ENCODE measurements around the gene TPO. TPM values are rescaled to one million over a fixed set of nuclear protein-coding genes. Genes with fewer than 3 reads are reported as not detected.

The TPO gene
- total RNA-seq, 3 donors from 2014 or later: 5.1 to 21.0 (median 15.1) TPM

DNA sequence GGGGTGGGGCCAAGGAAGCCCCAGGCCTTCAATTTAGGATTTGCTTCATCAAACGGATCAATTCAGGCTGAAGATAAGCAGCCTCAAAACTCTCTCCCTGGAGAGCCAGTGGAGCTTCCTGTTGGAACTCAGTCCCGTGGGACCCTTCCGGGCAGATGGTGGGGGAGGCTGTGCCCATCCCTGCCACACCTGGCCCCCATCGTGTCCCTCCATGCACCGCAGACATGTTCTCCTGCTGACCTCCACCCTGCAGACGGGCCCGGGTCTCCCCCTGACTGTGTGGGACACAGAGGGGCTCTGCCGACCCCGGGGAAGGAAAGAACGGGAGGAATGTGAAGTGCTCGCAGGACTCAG, 144.2 kb downstream of the TPO start:
- intact Hi-C loops (cut with DNase I; ENCODE audit: low total_unique reads): no loop called here
- no peaks in the 10 kb centered on the region for H3K36me3 ChIP-seq
- H3K4me3 ChIP-seq: no peak overlapping the region
- no peaks in the 10 kb centered on the region for H3K27me3 ChIP-seq
- TF ChIP-seq, protein P1, sequence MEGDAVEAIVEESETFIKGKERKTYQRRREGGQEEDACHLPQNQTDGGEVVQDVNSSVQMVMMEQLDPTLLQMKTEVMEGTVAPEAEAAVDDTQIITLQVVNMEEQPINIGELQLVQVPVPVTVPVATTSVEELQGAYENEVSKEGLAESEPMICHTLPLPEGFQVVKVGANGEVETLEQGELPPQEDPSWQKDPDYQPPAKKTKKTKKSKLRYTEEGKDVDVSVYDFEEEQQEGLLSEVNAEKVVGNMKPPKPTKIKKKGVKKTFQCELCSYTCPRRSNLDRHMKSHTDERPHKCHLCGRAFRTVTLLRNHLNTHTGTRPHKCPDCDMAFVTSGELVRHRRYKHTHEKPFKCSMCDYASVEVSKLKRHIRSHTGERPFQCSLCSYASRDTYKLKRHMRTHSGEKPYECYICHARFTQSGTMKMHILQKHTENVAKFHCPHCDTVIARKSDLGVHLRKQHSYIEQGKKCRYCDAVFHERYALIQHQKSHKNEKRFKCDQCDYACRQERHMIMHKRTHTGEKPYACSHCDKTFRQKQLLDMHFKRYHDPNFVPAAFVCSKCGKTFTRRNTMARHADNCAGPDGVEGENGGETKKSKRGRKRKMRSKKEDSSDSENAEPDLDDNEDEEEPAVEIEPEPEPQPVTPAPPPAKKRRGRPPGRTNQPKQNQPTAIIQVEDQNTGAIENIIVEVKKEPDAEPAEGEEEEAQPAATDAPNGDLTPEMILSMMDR (IDR thresholded peaks at IDR 0.05): no peak
- TF ChIP-seq POLR2A (IDR thresholded peaks at IDR 0.05) (no peak), POLR2AphosphoS5 (IDR thresholded peaks at IDR 0.05) (no peak)
- H3K9me3 ChIP-seq: no peaks in the 10 kb centered on the region
- no peak overlapping the region for H3K27ac ChIP-seq
- H3K4me1 ChIP-seq: no peaks in the 10 kb centered on the region
- DNase-seq (ENCODE audit: low spot score in 2 of 2): no peak

DNA sequence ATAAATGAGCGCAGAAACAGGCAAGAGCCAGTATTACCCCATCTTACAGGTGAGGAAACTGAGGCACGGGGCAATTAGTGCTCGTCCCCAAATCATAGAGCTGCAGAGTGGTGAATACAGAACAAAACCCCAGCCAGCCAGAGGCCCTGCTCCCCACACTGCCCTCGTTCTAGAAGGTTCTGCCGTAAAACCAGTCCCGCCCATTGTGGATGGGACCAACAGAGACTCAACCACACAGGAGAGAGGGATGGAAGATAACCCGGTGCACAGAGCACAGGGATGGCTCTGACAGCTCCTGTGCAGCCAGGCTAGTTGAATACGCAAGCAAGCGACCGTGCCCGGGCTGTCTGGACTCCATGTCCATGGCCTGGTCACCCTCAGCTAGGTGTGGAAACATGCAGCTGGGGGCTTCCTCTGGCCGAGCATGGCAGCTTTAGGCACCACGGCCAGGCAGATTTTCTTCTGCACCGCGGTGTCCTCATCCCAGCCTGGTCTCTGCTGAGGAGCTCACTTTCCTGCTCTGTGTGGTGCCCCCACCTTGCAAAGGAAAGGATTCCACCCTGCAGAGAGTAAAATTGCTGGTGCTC, 146.4 kb downstream of the TPO start:
- intact Hi-C loops (cut with DNase I; ENCODE audit: low total_unique reads): loop anchor here (5.0 kb wide), 1 partner anchor 563 kb away; no protein-coding TSS in a partner anchor
- Histone ChIP-seq H3K9me3 (no peaks in the 10 kb centered on the region), H3K4me1 (no peaks in the 10 kb centered on the region), H3K4me3 (no peak overlapping the region), H3K36me3 (no peaks in the 10 kb centered on the region), H3K27me3 (no peaks in the 10 kb centered on the region), H3K27ac (no peak overlapping the region)
- TF ChIP-seq, protein P1 (IDR thresholded peaks at IDR 0.05): no peak
- TF ChIP-seq POLR2AphosphoS5 (IDR thresholded peaks at IDR 0.05) (no peak), POLR2A (IDR thresholded peaks at IDR 0.05) (no peak)
- DNase-seq (ENCODE audit: low spot score in 2 of 2): no peak

DNA sequence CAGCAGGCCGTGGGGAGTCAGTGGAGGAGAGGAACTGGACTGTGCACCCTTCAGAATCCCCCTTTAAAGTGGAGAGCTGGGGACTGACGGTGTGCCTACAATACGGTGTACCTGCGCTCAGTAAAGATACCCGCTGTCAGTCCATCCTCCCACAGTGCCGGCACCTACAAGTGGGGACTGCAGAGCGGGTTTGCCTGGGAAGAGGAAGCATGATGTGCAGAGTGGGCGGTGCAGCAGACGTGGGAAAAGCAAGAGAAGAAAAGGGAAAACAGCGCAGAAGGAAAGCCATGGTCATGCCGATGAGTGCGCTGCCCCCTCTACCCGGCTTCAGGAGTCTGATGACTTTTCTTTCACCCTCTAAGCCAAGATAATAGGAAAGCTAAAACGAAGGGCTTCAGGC, 148.0 kb downstream of the TPO start:
- DNase-seq (ENCODE audit: low spot score in 2 of 2): no peak
- H3K36me3 ChIP-seq: no peaks in the 10 kb centered on the region
- TF ChIP-seq POLR2AphosphoS5 (IDR thresholded peaks at IDR 0.05): no peak
- TF ChIP-seq, protein P1 (IDR thresholded peaks at IDR 0.05): no peak
- TF ChIP-seq POLR2A (IDR thresholded peaks at IDR 0.05): no peak
- H3K4me3 ChIP-seq: no peak overlapping the region
- H3K9me3 ChIP-seq: no peaks in the 10 kb centered on the region
- no peak overlapping the region for H3K27ac ChIP-seq
- H3K4me1 ChIP-seq: no peaks in the 10 kb centered on the region
- intact Hi-C loops (cut with DNase I; ENCODE audit: low total_unique reads): loop anchor here (5.0 kb wide), 1 partner anchor 561 kb away; no protein-coding TSS in a partner anchor
- no peaks in the 10 kb centered on the region for H3K27me3 ChIP-seq

DNA sequence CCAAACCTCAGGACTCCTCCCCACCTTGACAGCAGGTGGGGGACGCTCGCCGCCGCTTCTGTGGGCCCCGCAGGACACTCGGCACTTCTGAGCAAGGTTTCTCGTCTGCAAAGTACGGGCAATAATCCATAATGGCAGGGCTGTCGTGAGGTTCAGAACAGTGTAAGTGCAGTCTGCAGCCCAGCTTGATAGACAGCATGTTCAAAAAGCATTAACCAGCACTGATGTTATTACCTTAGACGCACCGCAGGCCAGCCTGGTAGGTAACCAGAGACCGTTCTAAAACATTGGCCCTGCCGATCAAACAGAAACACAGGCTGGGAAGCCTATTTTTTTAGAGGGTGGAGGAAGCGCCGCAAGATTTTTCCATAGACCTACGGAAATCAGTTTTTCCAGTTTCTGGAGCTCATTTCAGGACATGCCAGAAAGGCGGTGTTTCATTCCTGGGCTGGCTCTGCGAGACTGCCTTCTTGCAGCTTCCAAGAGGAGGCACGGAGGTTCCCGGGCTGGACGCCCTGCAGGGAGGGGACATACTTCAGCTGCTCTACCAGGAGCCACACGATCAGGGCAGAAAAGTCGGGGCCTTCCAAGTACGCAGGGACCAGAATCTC, 148.7 kb downstream of the TPO start:
- TF ChIP-seq, protein P1 (IDR thresholded peaks at IDR 0.05): no peak
- no peak for TF ChIP-seq POLR2AphosphoS5 (IDR thresholded peaks at IDR 0.05)
- no peak for TF ChIP-seq POLR2A (IDR thresholded peaks at IDR 0.05)
- no peak for DNase-seq (ENCODE audit: low spot score in 2 of 2)
- Histone ChIP-seq H3K4me3 (peak overlapping the region in 1 of 3 donors; percentile 19), H3K27me3 (no peaks in the 10 kb centered on the region), H3K4me1 (no peaks in the 10 kb centered on the region), H3K36me3 (no peaks in the 10 kb centered on the region), H3K9me3 (no peaks in the 10 kb centered on the region), H3K27ac (no peak overlapping the region)
- intact Hi-C loops (cut with DNase I; ENCODE audit: low total_unique reads): loop anchor here (5.0 kb wide), 1 partner anchor 560 kb away; no protein-coding TSS in a partner anchor

DNA sequence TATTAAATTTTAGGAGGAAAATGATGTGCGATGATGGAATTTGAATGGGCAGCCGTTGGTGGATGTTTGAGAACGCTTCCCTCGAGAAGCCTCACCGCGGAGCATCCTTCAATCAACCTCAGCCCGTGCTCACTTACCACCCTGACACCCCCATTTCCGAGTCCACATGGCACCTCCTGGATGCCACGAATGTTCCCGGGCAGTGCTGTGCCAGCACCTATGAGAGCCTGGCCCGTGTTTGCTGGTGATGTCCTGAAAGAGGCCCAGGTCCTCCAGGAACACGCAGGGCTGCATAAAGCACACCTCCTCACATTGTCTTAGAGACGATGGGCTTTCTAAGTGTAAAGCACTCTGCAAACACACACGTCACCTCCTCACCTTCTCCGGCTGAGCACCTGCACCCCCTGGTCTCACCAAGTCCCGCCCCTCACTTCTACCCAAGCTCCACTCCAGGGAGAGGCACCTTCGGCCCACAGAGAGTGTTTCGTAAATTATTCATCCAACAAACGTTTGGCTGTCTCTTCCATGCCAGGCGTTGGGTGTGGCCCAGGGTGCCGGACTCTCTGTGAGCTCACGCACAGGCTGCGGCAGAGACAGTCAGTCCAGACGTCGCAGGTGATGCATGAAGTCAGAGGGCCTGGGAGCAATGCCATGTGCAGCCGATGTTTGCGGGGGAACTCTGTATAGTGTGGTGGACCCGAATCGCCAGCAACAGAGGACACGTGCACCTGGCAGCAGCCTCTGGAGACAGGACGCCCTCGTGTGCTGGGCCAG, 150.0 kb downstream of the TPO start:
- Histone ChIP-seq H3K27ac (no peak overlapping the region), H3K9me3 (no peaks in the 10 kb centered on the region), H3K36me3 (no peaks in the 10 kb centered on the region), H3K4me1 (no peaks in the 10 kb centered on the region), H3K4me3 (no peak overlapping the region), H3K27me3 (no peaks in the 10 kb centered on the region)
- DNase-seq (ENCODE audit: low spot score in 2 of 2): no peak
- intact Hi-C loops (cut with DNase I; ENCODE audit: low total_unique reads): loop anchor here (5.0 kb wide), 1 partner anchor 559 kb away; no protein-coding TSS in a partner anchor
- TF ChIP-seq POLR2A (IDR thresholded peaks at IDR 0.05) (no peak), POLR2AphosphoS5 (IDR thresholded peaks at IDR 0.05) (no peak)
- TF ChIP-seq, protein P1 (IDR thresholded peaks at IDR 0.05): no peak
